Common myeloid progenitor, CD34-positive (primary cell): ENCODE results near the gene C19orf73.
"Not testable (repeated sequence)": the region's sequence is repeated elsewhere in the genome, so short reads cannot be mapped to it uniquely, and the experiment has no call there.

Experiments used
- CTCF ChIA-PET: fragments of 350-600 bp; sonication (Branson Sonifier 250); formaldehyde crosslinking; loops from one replicate; lab custom pipeline; 2021; ENCODE audit warnings: antibody characterized with exemption; lab: Charles Lee
- POLR2A ChIA-PET: fragments of 350-600 bp; sonication (Branson Sonifier 250); formaldehyde crosslinking; loops from one replicate; lab custom pipeline; 2021; ENCODE audit warnings: antibody characterized with exemption; lab: Charles Lee
- DNase-seq, 3 donors: peaks; one replicate each; pipeline versions ENCODE4 v3.0.0 to v3.0.0-alpha.2; 2013
- H3K27ac ChIP-seq, 2 experiments: 1 replicate in 1 of 2; 2 replicates in 1 of 2; pipeline ENCODE4 v1.7.0; 2013; ENCODE audit warnings: inconsistent platforms in 2 of 2, low read length in 2 of 2, mild to moderate bottlenecking in 2 of 2, low read depth in 1 of 2, moderate library complexity in 1 of 2; ENCODE audit not compliant: severe bottlenecking in 2 of 2, insufficient read depth in 1 of 2, poor library complexity in 1 of 2
- H3K27me3 ChIP-seq, 5 experiments: replicated peaks in 2 of 5; 1 replicate in 3 of 5; 2 replicates in 2 of 5; pipeline versions ENCODE4 v1.6.1 to v1.7.0; 2013; ENCODE audit warnings: low read length in 4 of 5, mild to moderate bottlenecking in 2 of 5, moderate library complexity in 2 of 5, inconsistent platforms in 1 of 5; ENCODE audit not compliant: insufficient read depth in 5 of 5, control insufficient read depth in 4 of 5
- H3K36me3 ChIP-seq, 4 experiments: 1 replicate in 2 of 4; 2 replicates in 2 of 4; pipeline versions ENCODE4 v1.6.1 to v1.7.0; 2013; ENCODE audit warnings: low read length in 3 of 4, control low read depth in 1 of 4, mild to moderate bottlenecking in 1 of 4; ENCODE audit not compliant: control insufficient read depth in 4 of 4, insufficient read depth in 4 of 4
- H3K4me1 ChIP-seq, 4 experiments: 1 replicate in 3 of 4; 2 replicates in 1 of 4; pipeline versions ENCODE4 v1.6.1 to v1.7.1; 2013; ENCODE audit warnings: low read length in 3 of 4, mild to moderate bottlenecking in 3 of 4, control low read depth in 1 of 4, inconsistent platforms in 1 of 4, moderate library complexity in 1 of 4; ENCODE audit not compliant: control insufficient read depth in 4 of 4, insufficient read depth in 4 of 4; ENCODE audit errors: control extremely low read depth in 1 of 4
- H3K4me3 ChIP-seq, 7 experiments: 1 replicate in 4 of 7; 2 replicates in 3 of 7; pipeline versions ENCODE4 v1.5.1 to v1.7.0; 2013; ENCODE audit warnings: mild to moderate bottlenecking in 7 of 7, low read length in 6 of 7, moderate library complexity in 6 of 7, inconsistent platforms in 2 of 7, low read depth in 2 of 7, control low read depth in 1 of 7; ENCODE audit not compliant: insufficient read depth in 4 of 7, control insufficient read depth in 1 of 7; ENCODE audit errors: extremely low read depth in 1 of 7
- H3K9me3 ChIP-seq, 5 experiments: 1 replicate in 4 of 5; 2 replicates in 1 of 5; pipeline versions ENCODE4 v1.6.1 to v1.7.1; 2013; ENCODE audit warnings: low read length in 4 of 5, mild to moderate bottlenecking in 2 of 5, inconsistent platforms in 1 of 5, low read depth in 1 of 5, moderate library complexity in 1 of 5; ENCODE audit not compliant: control insufficient read depth in 4 of 5, insufficient read depth in 2 of 5; ENCODE audit errors: control extremely low read depth in 1 of 5
- WGBS: methylation state at CpG from one replicate; pipeline ENCODE4 v1.1.5; 2013; ENCODE audit not compliant: insufficient coverage; 5-methylcytosine and 5-hydroxymethylcytosine counted together

C19orf73 gene

DNA sequence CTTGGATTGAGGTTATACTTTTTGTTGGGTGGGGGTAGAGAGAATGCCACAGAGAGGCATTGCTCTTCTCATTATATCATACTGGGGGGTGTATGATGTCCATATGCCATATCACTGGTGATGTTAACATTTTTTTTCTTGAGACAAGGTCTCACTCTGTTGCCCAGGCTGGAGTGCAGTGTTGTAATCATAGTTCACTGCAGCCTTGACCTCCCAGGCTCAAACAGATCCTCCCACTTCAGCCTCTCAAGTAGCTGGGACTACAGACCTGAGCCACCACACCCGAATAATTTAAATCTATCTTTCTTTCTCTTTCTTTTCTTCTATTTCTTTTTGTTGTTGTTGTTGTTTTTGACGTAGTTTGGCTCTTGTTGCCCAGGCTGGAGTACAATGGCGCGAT lies 38.6 kb downstream of the C19orf73 start:
- ChIA-PET POLR2A (no interaction called here), CTCF (no interaction called here)
- H3K27ac ChIP-seq = no peak overlapping the region
- peaks cover 0 to 5% (median 5%) of the 10 kb centered on the region in 4 experiments for H3K4me1 ChIP-seq
- H3K4me3 ChIP-seq = no peak overlapping the region
- DNase-seq = no peak
- H3K9me3 ChIP-seq = no peaks in the 10 kb centered on the region
- no peaks in the 10 kb centered on the region for H3K27me3 ChIP-seq
- WGBS = no CpG with 5 or more reads among the region's 4 CpGs
- no peaks in the 10 kb centered on the region for H3K36me3 ChIP-seq

DNA sequence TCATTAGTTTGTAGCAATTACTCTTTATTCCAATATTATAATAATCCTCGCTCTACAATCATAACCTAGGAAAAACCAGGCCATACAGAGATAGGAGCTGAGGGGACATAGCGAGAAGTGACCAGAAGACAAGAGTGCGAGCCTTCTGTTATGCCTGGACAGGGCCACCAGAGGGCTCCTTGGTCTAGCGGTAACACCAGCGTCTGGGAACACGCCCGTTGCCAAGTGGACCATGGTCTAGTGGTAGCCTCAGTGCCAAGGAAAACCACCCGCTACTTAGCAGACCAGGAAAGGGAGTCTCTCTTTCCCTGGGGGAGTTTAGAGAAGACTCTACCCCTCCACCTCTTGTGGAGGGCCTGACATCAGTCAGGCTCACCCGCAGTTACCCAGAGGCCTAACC lies 44.1 kb downstream of the C19orf73 start:
- WGBS = 4% methylated on average over 5 of the region's 9 CpGs

GRCh38 chr19:49073514-49074378 lies 45.2 kb downstream of the C19orf73 start:
- Histone ChIP-seq H3K27ac (no peak overlapping the region), H3K27me3 (peaks cover 8 to 55% (median 22%) of the 10 kb centered on the region in 5 experiments), H3K9me3 (peaks cover 0 to 12% (median 4%) of the 10 kb centered on the region in 5 experiments), H3K4me1 (peaks cover 0 to 6% (median 6%) of the 10 kb centered on the region in 4 experiments), H3K4me3 (no peak overlapping the region), H3K36me3 (no peaks in the 10 kb centered on the region)
- WGBS = 55% methylated on average over 19 of the region's 23 CpGs
- ChIA-PET POLR2A (interaction anchor here (0.6 kb wide), 1 partner anchor 162 kb away, joined by 6 read pairs; no protein-coding TSS in a partner anchor), CTCF (interaction anchor here (0.5 to 2.3 kb wide), 12 partner anchors 13 to 286 kb away, joined by 3 to 6 read pairs (median 3); partner anchors contain the start of gene CGB7)
- DNase-seq = peak in 2 of 3 donors; percentile 31 to 34

More for the DNA sequence above, 44.1 kb downstream of the C19orf73 start:
- POLR2A ChIA-PET, H3K36me3 ChIP-seq, DNase-seq, H3K4me1 ChIP-seq, H3K4me3 ChIP-seq, H3K27ac ChIP-seq: not testable (repeated sequence)
- CTCF ChIA-PET = interaction anchor here (1.3 to 2.3 kb wide), 3 partner anchors 12 to 125 kb away, joined by 3 to 5 read pairs (median 5); no protein-coding TSS in a partner anchor
- H3K9me3 ChIP-seq = peaks cover 0 to 12% (median 4%) of the 10 kb centered on the region in 5 experiments
- peaks cover 0 to 44% (median 20%) of the 10 kb centered on the region in 5 experiments for H3K27me3 ChIP-seq

DNA sequence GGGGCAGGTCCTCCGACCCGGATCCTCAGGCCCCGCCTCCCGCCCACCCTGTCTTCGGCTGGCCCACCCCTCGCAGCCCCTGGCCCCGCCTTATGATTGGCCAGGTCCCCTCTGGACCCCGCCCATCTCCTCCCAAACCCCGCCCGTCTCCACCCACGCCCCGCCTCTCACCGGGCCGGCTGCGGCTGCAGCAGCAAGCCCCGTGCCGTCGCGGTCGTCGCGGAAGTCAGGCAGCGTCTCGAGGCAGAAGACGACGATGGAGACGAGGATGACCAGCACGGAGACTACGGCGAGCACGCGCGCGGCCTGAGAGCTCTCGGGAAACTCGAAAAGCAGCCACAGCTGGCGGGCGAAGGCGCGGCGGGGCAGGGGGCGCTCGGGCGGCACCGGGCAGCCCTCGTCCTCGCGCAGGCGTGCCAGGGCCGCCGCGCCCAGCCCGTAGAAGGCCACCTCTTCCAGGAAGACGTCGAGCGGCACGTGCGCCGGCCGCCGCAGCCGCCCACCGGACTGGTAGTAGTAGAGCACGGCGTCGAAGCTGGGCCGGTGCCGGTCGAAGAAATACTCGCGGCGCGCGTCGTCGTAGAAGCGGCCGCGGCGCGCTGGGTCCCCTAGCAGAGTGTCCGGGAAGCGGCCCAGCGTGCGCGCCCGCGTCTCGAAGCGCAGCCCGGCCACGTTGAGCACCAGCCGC lies 46.9 kb downstream of the C19orf73 start:
- Histone ChIP-seq H3K27ac (no peak overlapping the region), H3K36me3 (no peaks in the 10 kb centered on the region), H3K4me3 (no peak overlapping the region), H3K9me3 (peaks cover 0 to 12% (median 4%) of the 10 kb centered on the region in 5 experiments), H3K27me3 (peaks cover 8 to 70% (median 22%) of the 10 kb centered on the region in 5 experiments), H3K4me1 (peaks cover 0 to 6% (median 6%) of the 10 kb centered on the region in 4 experiments)
- POLR2A ChIA-PET = interaction anchor here (0.7 kb wide), 1 partner anchor 61 kb away, joined by 3 read pairs; no protein-coding TSS in a partner anchor
- WGBS = 5% methylated on average over 70 of the region's 93 CpGs
- peak; percentile 13 to 52 (median 40) for DNase-seq
- CTCF ChIA-PET = no interaction called here

DNA sequence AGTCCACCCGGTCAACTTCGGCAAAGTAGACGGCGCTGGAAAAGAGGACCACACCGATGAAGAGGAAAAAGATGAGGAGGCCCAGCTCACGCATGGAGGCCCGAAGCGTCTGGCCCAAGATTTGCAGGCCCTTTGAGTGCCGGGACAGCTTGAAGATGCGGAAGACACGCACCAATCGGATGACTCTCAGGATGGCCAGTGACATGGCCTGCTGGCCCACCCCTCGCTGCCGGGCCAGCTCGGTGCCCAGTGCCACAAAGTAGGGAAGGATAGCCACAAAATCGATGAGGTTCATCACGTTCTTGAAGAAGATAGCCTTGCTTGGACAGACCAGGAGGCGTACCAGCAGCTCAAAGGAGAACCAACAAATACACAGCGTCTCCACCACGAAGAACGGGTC lies 48.5 kb downstream of the C19orf73 start:
- Histone ChIP-seq H3K27me3 (peaks cover 8 to 86% (median 30%) of the 10 kb centered on the region in 5 experiments), H3K4me3 (no peak overlapping the region), H3K27ac (no peak overlapping the region), H3K4me1 (peaks cover 0 to 6% (median 6%) of the 10 kb centered on the region in 4 experiments), H3K9me3 (peaks cover 0 to 12% (median 4%) of the 10 kb centered on the region in 5 experiments), H3K36me3 (no peaks in the 10 kb centered on the region)
- ChIA-PET POLR2A (interaction anchor here (0.6 kb wide), 1 partner anchor 11 kb away, joined by 3 read pairs; no protein-coding TSS in a partner anchor), CTCF (interaction anchor here (1.0 kb wide), 1 partner anchor 13 kb away, joined by 3 read pairs; no protein-coding TSS in a partner anchor)
- 97% methylated on average over 21 of the region's 21 CpGs for WGBS
- no peak for DNase-seq

- CTCF ChIA-PET = interaction anchor here (0.9 to 1.4 kb wide), 2 partner anchors 8 to 29 kb away, joined by 3 to 4 read pairs; no protein-coding TSS in a partner anchor
- Histone ChIP-seq H3K9me3 (peaks cover 0 to 12% (median 4%) of the 10 kb centered on the region in 5 experiments), H3K27ac (no peak overlapping the region), H3K36me3 (no peaks in the 10 kb centered on the region), H3K4me1 (peaks cover 0 to 8% (median 6%) of the 10 kb centered on the region in 4 experiments), H3K4me3 (no peak overlapping the region), H3K27me3 (peaks cover 8 to 95% (median 32%) of the 10 kb centered on the region in 5 experiments)
- POLR2A ChIA-PET = no interaction called here
- no peak for DNase-seq
- 94% methylated on average over 7 of the region's 9 CpGs for WGBS
These were observed 49.9 kb downstream of the C19orf73 start for GRCh38 chr19:49069026-49069425.
